Kidney (tissue), 14 donors: ENCODE measurements around the gene CSTPP1. TPM values are rescaled to one million over a fixed set of nuclear protein-coding genes. Genes with fewer than 3 reads are reported as not detected.

ENCODE experiments used
- DNase-seq, 5 donors: peaks; one replicate each; pipeline ENCODE4 v3.0.0-alpha.2; 2013 to 2020
- FAIRE-seq: peaks from 2 replicates; lab custom pipeline; 2012; peaks lifted over from hg19 to GRCh38; lab: Jason Lieb, UNC
- H3K27ac ChIP-seq, 2 donors: one replicate each; pipeline ENCODE4 v1.7.0; 2013; ENCODE audit warnings: low read depth in 2 of 2, low read length in 2 of 2, inconsistent platforms in 1 of 2
- H3K27me3 ChIP-seq: one replicate; pipeline ENCODE4 v1.7.1; 2013; ENCODE audit warnings: low read length, inconsistent platforms; ENCODE audit not compliant: control insufficient read depth, insufficient read depth
- H3K36me3 ChIP-seq, 3 donors: one replicate each; pipeline versions ENCODE4 v1.7.0 to v1.7.1; 2013; ENCODE audit warnings: low read length in 3 of 3, control low read depth in 1 of 3, inconsistent platforms in 1 of 3; ENCODE audit not compliant: insufficient read depth in 3 of 3, control insufficient read depth in 2 of 3
- H3K4me1 ChIP-seq, 3 donors: one replicate each; pipeline versions ENCODE4 v1.7.0 to v1.7.1; 2013; ENCODE audit warnings: low read length in 3 of 3, inconsistent platforms in 1 of 3, low read depth in 1 of 3; ENCODE audit not compliant: control insufficient read depth in 2 of 3, insufficient read depth in 2 of 3
- H3K4me3 ChIP-seq, 3 donors: one replicate each; pipeline versions ENCODE4 v1.7.0 to v1.8.1; 2013; ENCODE audit warnings: low read length in 3 of 3, control low read depth in 1 of 3, inconsistent platforms in 1 of 3
- H3K9ac ChIP-seq, 3 donors: one replicate each; pipeline versions ENCODE4 v1.7.0 to v1.7.1; 2013; ENCODE audit warnings: low read length in 3 of 3, control low read depth in 1 of 3, inconsistent platforms in 1 of 3
- H3K9me3 ChIP-seq, 3 donors: one replicate each; pipeline versions ENCODE4 v1.7.0 to v1.7.1; 2013; ENCODE audit warnings: low read length in 3 of 3, control low read depth in 1 of 3, inconsistent platforms in 1 of 3; ENCODE audit not compliant: control insufficient read depth in 2 of 3, insufficient read depth in 1 of 3
- CTCF ChIP-seq: IDR thresholded peaks from 3 replicates; pipeline ENCODE4 v1.5.1; 2012; ENCODE audit warnings: mild to moderate bottlenecking, moderate library complexity, borderline replicate concordance; ENCODE audit not compliant: insufficient read depth; ENCODE audit errors: extremely low read depth
- intact Hi-C: fragments of 100-400 bp; cut with DNase I; formaldehyde crosslinking; loops from one replicate; pipeline ENCODE4 v1.11.1; 2022
- polyA plus RNA-seq: library from polyadenylated mRNA; stranded (reverse); fragments of 350-450 nt; fragmentation: Illumina TruSeq; extraction: RNeasy Lipid Tissue Mini Kit (QIAGEN cat#74804); gene quantifications from one replicate; pipeline ENCODE4 v1.2.3, GENCODE V29; 2014; ENCODE audit warnings: low read depth, low replicate concordance; ENCODE audit not compliant: insufficient read depth
- total RNA-seq: library from RNA; stranded (reverse); fragmentation: NEBNext Ultra II Directional; extraction: Animal tissue kit (Norgen Biotek cat#: 25700); gene quantifications from one replicate; pipeline ENCODE4 v1.2.1, GENCODE V29; 2021
- donor health status: control.
- donor health status: control.
- donor health status: control.
- donor health status: control.
- donor health status: control.
- donor health status: DM: yes; HTN: yes; CAD: no.
- donor health status: Normal renal cell carcinoma (clear cell type).

Gene CSTPP1
- total and polyA plus RNA-seq, 2 donors from 2014 or later = 37.4 to 50.3 TPM

GRCh38 chr11:47099918-47100315, 163.4 kb downstream of the CSTPP1 start:
- Histone ChIP-seq H3K4me1 (no peaks in the 10 kb centered on the region), H3K4me3 (no peak overlapping the region), H3K9ac (no peak overlapping the region), H3K36me3 (no peaks in the 10 kb centered on the region), H3K27ac (no peak overlapping the region), H3K27me3 (no peaks in the 10 kb centered on the region), H3K9me3 (no peaks in the 10 kb centered on the region)
- intact Hi-C loops = no loop called here
- no peak for FAIRE-seq
- no peak for DNase-seq
- TF ChIP-seq CTCF = no peak

GRCh38 chr11:47101406-47101805, 164.8 kb downstream of the CSTPP1 start:
- Histone ChIP-seq H3K36me3 (no peaks in the 10 kb centered on the region), H3K9ac (no peak overlapping the region), H3K4me3 (no peak overlapping the region), H3K9me3 (no peaks in the 10 kb centered on the region), H3K4me1 (no peaks in the 10 kb centered on the region), H3K27ac (no peak overlapping the region), H3K27me3 (no peaks in the 10 kb centered on the region)
- FAIRE-seq (no peak), DNase-seq (no peak)
- intact Hi-C loops = no loop called here
- TF ChIP-seq CTCF = no peak

- no peak for FAIRE-seq
- Histone ChIP-seq H3K4me1 (peaks cover 0 to 3% (median 0%) of the 10 kb centered on the region in 3 donors), H3K9me3 (no peaks in the 10 kb centered on the region), H3K4me3 (no peak overlapping the region), H3K9ac (no peak overlapping the region), H3K36me3 (no peaks in the 10 kb centered on the region), H3K27me3 (no peaks in the 10 kb centered on the region), H3K27ac (no peak overlapping the region)
- no peak for TF ChIP-seq CTCF
- DNase-seq = peak in 3 of 5 donors; percentile 50 to 57 (median 55)
- intact Hi-C loops = no loop called here
Measured at GRCh38 chr11:47104261-47104950, 167.8 kb downstream of the CSTPP1 start.
